ENCODE results near the gene ARSB. TPM values are rescaled to one million over a fixed set of nuclear protein-coding genes. Genes with fewer than 3 reads are reported as not detected.

Gene ARSB
- polyA plus RNA-seq, 1 of the 3 experiments (the other 2 are of a cell fraction), result 12.5 TPM

DNA sequence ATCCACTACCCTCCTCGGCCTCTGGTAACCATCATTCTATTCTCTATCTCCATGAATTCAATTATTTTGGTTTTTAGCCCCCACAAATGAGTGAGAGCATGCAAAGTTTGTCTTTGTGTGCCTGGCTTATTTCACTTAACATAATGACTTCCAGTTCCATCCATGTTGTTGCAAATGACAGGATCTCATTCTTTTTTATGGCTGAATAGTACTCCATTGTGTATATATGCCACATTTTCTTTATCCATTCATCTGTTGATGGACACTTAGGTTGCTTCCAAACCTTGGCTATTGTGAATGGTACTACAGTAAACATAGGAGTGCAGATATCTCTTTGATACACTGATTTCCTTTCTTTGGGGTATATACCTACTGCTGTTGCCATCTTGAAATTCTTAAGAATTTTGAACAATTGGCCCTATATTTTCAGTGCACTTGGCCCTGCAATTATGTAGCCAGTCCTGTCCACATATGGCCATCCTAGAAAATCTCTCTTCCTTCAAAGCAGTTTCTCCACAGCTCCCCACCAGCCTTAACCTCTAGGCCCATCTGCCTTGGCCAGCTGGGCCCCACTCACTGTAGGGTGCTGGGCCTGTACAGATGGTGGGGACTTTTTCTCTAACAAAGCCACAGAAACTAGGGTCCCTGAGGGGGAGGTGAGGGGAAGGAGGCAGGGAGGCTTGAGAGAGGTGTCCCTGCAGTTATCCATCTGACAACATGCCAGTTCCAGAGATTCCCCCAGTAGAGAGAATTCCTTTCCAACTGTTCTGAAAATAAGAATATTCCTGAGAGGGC is 254.6 kb downstream of the ARSB start:
- Histone ChIP-seq H3K4me3 (ENCODE audit: low read depth in 2 of 2, low read length in 1 of 2) (no peak overlapping the region), H3K4me2 (no peak overlapping the region), H3K9ac (no peak overlapping the region), H2AFZ (ENCODE audit: low read depth) (no peak overlapping the region), H3K27me3 (ENCODE audit: insufficient read depth) (no peaks in the 10 kb centered on the region), H4K20me1 (ENCODE audit: insufficient read depth) (no peaks in the 10 kb centered on the region), H3K4me1 (ENCODE audit: control insufficient read depth in 1 of 2, insufficient read depth in 2 of 2, low read depth in 1 of 2, low read length in 1 of 2) (no peaks in the 10 kb centered on the region; a peak in 1 of 4 replicates), H3F3A (replicated peaks; ENCODE audit: insufficient read depth) (peaks cover 3% of the 10 kb centered on the region), H3K27ac (ENCODE audit: low read depth in 2 of 2, low read length in 1 of 2) (no peak overlapping the region), H3K36me3 (replicated peaks in 1 of 2; ENCODE audit: control insufficient read depth in 1 of 2, insufficient read depth in 2 of 2, low read length in 1 of 2) (no peaks in the 10 kb centered on the region), H3K9me3 (no peaks in the 10 kb centered on the region), H3K79me2 (ENCODE audit: insufficient read depth) (no peaks in the 10 kb centered on the region), H3K9me2 (no peaks in the 10 kb centered on the region)
- 77% methylated on average over 1 of the region's 1 CpG for WGBS (ENCODE audit: low lambda C conversion rate)
- CTCF ChIA-PET, result no interaction called here
- TF ChIP-seq, protein P1, sequence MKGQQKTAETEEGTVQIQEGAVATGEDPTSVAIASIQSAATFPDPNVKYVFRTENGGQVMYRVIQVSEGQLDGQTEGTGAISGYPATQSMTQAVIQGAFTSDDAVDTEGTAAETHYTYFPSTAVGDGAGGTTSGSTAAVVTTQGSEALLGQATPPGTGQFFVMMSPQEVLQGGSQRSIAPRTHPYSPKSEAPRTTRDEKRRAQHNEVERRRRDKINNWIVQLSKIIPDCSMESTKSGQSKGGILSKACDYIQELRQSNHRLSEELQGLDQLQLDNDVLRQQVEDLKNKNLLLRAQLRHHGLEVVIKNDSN (IDR thresholded peaks at IDR 0.05; ENCODE audit: borderline replicate concordance, low read depth), result no peak
- TF ChIP-seq NRF1 (IDR thresholded peaks at IDR 0.05; ENCODE audit: low read depth, low read length) (no peak), SMC3 (IDR thresholded peaks at IDR 0.05; ENCODE audit: low read depth, low read length) (no peak), RFX5 (IDR thresholded peaks at IDR 0.05; ENCODE audit: low read length) (no peak), RAD21 (IDR thresholded peaks at IDR 0.05; ENCODE audit: low read length) (no peak), YY1 (IDR thresholded peaks at IDR 0.05; ENCODE audit: low read depth) (no peak), TAF1 (IDR thresholded peaks at IDR 0.05; ENCODE audit: borderline replicate concordance, low read depth, low read length) (no peak), CTCF (IDR thresholded peaks at IDR 0.05) (no peak), TCF12 (IDR thresholded peaks at IDR 0.05) (no peak), ELF1 (IDR thresholded peaks at IDR 0.05) (no peak), RXRA (IDR thresholded peaks at IDR 0.05; ENCODE audit: borderline replicate concordance, low read depth) (no peak), SIN3A (IDR thresholded peaks at IDR 0.05; ENCODE audit: borderline replicate concordance, low read depth, low read length) (no peak), EP300 (IDR thresholded peaks at IDR 0.05; ENCODE audit: borderline replicate concordance in 1 of 2, low read depth in 1 of 2, low read length in 1 of 2) (no peak)
- TF ChIP-seq, protein P2, sequence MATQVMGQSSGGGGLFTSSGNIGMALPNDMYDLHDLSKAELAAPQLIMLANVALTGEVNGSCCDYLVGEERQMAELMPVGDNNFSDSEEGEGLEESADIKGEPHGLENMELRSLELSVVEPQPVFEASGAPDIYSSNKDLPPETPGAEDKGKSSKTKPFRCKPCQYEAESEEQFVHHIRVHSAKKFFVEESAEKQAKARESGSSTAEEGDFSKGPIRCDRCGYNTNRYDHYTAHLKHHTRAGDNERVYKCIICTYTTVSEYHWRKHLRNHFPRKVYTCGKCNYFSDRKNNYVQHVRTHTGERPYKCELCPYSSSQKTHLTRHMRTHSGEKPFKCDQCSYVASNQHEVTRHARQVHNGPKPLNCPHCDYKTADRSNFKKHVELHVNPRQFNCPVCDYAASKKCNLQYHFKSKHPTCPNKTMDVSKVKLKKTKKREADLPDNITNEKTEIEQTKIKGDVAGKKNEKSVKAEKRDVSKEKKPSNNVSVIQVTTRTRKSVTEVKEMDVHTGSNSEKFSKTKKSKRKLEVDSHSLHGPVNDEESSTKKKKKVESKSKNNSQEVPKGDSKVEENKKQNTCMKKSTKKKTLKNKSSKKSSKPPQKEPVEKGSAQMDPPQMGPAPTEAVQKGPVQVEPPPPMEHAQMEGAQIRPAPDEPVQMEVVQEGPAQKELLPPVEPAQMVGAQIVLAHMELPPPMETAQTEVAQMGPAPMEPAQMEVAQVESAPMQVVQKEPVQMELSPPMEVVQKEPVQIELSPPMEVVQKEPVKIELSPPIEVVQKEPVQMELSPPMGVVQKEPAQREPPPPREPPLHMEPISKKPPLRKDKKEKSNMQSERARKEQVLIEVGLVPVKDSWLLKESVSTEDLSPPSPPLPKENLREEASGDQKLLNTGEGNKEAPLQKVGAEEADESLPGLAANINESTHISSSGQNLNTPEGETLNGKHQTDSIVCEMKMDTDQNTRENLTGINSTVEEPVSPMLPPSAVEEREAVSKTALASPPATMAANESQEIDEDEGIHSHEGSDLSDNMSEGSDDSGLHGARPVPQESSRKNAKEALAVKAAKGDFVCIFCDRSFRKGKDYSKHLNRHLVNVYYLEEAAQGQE (IDR thresholded peaks at IDR 0.05; ENCODE audit: low read depth, low read length), result no peak
- TF ChIP-seq, protein P3, sequence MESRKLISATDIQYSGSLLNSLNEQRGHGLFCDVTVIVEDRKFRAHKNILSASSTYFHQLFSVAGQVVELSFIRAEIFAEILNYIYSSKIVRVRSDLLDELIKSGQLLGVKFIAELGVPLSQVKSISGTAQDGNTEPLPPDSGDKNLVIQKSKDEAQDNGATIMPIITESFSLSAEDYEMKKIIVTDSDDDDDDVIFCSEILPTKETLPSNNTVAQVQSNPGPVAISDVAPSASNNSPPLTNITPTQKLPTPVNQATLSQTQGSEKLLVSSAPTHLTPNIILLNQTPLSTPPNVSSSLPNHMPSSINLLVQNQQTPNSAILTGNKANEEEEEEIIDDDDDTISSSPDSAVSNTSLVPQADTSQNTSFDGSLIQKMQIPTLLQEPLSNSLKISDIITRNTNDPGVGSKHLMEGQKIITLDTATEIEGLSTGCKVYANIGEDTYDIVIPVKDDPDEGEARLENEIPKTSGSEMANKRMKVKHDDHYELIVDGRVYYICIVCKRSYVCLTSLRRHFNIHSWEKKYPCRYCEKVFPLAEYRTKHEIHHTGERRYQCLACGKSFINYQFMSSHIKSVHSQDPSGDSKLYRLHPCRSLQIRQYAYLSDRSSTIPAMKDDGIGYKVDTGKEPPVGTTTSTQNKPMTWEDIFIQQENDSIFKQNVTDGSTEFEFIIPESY (IDR thresholded peaks at IDR 0.05; ENCODE audit: borderline replicate concordance, low read depth), result no peak
- POLR2A ChIA-PET, result no interaction called here
- no peak for DNase-seq

Data from SK-N-SH (cell line).